ENCODE results near the gene MTX1. TPM values are rescaled to one million over a fixed set of nuclear protein-coding genes. Genes with fewer than 3 reads are reported as not detected.
"Not testable (repeated sequence)": the region's sequence is repeated elsewhere in the genome, so short reads cannot be mapped to it uniquely, and the experiment has no call there.

Gene MTX1
- total RNA-seq, 1 donor from 2014 or later = 36.1 TPM

GRCh38 chr1:155188268-155188667 is 20.2 kb upstream of the MTX1 start:
- no peak for DNase-seq (ENCODE audit: low read depth in 2 of 2)

DNA sequence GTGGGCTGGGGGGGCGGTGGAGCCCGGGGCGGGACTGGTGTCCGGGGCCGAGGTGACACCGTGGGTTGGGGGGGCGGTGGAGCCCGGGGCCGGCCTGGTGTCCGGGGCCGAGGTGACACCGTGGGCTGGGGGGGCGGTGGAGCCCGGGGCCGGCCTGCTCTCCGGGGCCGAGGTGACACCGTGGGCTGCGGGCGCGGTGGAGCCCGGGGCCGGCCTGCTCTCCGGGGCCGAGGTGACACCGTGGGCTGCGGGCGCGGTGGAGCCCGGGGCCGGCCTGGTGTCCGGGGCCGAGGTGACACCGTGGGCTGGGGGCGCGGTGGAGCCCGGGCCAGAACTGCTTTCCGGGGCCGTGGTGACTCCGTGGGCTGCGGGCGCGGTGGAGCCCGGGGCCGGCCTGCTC is 18.6 kb upstream of the MTX1 start:
- DNase-seq (ENCODE audit: low read depth in 2 of 2) = not testable (repeated sequence)

DNA sequence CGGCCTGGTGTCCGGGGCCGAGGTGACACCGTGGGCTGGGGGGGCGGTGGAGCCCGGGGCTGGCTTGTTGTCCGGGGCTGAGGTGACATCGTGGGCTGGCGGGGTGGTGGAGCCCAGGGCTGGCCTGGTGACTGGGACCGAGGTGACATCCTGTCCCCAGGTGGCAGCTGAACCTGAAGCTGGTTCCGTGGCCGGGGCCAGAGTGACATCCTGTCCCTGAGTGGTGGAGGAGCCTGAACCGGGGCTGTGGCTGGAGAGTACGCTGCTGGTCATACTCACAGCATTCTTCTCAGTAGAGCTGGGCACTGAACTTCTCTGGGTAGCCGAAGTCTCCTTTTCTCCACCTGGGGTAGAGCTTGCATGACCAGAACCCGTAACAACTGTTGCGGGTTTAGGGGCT is 16.6 kb upstream of the MTX1 start:
- no peak for DNase-seq (ENCODE audit: low read depth in 2 of 2)

DNA sequence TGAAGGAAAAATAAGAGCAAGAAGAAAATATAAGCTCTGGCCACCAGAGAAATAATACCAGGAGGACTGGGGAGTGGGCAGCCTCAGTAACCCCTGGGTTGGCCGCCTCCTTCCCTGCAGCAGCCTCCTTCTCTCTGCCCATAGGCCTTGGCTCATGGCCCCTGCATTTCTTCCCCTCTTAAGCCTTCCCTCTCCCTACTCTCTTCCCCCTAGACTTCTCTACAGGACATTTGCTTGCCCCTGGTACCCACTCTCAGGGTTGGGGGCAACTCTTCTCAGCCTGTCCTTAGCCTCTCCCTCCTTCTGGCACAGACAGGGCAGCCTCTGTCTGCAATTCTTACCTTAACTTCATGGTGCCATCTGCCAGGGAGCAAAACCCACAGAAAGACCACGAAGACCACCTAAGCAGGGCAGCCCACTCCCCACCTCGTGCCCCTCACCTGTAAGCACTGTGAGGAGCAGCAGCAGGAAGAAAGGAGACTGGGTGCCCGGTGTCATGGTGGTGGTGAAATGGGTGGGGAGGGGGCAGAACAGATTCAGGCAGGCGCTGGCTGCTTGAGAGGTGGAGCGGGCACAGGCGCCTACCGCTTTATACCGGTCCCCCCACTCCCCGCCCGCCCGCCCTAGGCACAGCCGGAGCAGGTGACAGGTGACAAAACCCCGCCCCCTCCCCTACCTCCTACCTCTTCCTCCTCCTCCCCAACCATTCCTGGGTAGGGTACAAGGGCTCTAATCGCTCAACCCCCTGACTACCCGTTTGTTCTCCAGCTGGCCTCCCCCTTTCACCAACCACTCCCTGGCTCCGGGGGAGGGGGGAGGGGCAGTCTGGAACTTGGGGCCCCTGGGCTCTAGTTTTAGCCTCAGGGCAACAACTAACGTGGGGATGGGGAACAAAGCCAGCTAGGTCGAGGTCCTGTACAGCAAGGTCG is 15.9 kb upstream of the MTX1 start:
- no peak for DNase-seq (ENCODE audit: low read depth in 2 of 2)

DNA sequence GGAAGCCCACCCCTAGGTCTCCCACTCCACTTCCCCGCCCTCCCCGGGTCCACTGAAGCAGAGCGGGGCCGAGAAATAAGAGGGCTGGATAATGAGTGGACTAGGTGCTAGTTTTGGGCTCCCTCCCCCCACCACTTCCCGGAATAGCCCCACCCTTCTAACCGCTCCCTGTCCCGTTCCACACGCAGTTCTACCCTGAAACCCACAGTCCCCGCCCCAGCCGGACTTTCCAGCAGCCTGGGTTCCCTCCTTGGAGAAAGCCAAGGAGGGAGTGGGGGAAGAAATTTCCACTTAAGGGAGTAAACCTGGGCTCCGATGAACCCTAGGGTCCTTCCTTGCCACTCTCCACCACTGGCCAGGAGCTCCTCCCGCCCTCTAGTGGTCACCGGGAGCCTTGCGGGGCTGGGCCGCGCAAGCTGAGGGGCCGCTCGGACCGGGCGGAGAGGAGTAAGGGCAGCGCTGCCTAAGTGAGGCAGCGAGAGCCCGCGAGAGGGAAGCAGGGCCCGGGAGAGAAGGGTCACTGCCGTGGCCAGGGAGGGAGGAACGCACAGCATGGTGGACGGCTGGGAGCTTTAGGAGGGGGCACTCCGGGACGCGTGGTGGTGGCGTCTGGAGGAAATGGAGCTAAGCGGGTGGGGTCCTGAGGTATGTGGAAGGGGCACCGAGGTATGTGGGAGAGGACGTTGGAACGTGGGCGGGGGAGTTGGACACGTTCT is 15.1 kb upstream of the MTX1 start:
- peak; percentile 58 to 85 for DNase-seq (ENCODE audit: low read depth in 2 of 2)

GRCh38 chr1:155193991-155194240 is 14.6 kb upstream of the MTX1 start:
- DNase-seq (ENCODE audit: low read depth in 2 of 2) = not testable (repeated sequence)

DNA sequence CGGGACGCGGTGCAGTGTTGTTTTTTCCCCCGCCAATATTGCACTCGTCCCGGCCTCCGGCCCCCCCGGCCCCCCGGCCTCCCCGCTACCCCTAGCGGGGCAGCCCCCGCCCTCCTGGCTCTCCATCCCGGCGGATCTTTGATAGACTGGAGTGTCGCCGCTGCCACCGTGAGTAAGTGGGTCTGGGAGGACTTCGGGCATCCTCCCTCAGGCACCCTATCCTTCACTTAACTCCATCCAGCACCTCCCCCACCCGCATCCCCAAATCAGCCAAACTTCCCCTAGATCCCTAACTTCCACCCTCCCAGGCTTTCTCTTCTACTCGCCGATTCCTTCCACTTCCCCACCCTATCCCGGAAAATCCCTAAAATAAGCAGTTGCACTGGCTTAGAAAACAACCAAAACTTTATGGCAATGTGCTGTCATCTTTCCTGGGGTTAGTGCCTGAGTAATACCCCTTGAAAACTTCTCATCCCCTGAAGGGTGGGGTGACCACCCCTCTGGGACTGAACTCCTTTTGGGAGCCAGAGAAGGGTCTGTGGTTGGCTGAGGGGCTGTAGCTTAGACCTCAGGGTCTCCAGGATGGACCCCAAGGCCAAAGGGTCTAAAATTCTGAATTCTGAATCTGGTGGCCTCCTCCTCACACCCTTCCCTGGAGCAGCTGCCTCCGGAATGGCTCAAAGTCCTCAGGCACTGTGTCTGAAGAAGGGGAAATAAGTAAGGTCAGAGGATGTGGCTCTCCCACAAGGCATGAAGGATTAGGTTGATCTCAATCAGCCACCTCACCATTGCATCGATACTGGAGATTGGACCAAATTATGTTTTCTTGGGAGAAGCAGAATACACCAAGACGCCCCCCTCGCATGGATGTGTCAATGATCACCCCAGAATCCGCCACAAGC is 13.0 kb upstream of the MTX1 start:
- no peak for DNase-seq (ENCODE audit: low read depth in 2 of 2)

DNA sequence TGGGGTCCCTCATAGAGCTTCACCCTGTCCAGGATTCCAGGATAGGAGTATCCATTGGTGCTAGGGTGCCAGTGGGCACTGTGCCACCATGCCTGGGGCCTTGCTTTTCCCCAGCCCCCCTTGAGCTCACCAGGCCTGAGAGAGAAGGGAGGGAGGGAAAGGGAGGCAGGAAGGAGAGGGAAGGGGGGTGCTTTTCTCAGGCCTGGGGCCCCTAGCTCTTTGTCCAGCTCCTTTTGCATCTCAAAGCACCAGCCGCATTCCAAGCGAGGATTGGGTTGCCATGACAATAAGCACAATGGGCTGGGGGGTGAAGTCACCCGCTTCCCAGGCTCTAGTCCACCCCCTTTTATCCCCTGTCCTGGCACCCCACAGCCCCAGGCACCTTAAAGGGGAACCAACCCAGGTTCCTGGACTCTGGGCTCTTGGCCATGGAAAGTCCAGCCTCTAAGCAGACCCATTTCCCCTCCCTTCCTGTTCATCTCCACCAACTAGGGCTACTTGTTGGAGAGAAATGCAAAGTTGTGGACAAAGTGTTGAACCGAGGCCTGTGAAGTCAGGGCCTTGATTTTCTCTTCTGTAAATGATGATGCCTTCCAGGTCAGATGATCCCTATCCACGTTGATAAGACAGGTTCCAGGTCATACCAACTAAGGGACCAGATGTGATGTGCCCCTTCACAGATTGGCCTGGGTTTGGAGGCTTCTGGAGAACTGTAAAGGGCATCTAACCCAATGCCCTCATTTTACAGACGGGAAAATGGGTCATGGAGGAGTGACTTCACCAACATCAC is 12.2 kb upstream of the MTX1 start:
- no peak for DNase-seq (ENCODE audit: low read depth in 2 of 2)

DNA sequence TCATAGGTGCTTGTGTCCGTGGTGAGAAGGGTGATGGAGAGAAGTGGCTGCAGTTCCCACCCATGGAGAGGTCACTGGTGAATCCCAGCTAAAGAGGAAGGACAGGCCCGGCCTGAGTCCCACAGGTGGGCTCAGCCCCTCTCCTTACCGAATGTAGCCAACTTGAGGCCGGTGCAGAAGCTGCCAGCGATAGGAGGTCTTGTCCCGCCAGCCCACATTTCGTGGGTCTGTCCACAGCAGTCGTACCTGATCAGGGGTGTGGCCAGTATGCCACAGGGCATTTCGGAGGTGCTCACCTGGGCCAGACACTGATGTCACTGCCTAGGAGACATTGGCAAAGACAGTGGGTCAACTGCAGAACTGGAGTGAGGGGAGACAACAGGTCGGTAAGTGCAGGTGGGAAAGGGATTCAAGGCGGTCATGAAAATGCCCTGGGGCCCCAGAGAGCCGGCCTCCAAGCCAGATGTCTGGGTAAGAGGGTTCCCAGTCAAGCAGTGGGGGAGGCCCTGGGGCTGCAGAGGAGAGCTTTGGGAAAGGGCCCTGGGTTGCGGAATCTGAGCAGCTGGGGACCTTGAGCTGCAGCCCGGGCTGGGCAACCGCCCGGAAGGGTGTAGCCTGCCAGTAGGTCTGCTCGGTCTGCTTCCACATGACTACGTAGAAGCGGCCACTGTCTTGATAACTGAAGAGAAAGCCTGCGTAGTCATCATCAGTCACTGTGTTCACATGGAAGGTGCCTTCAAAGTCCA is 11.4 kb upstream of the MTX1 start:
- no peak for DNase-seq (ENCODE audit: low read depth in 2 of 2)

- no peak for DNase-seq (ENCODE audit: low read depth in 2 of 2)
These were observed 10.5 kb upstream of the MTX1 start for GRCh38 chr1:155197901-155198546.

GRCh38 chr1:155198547-155198906 is 10.0 kb upstream of the MTX1 start:
- DNase-seq (ENCODE audit: low read depth in 2 of 2) = no peak

- DNase-seq (ENCODE audit: low read depth in 2 of 2) = no peak
These were observed 8.7 kb upstream of the MTX1 start for GRCh38 chr1:155199792-155200191.

DNA sequence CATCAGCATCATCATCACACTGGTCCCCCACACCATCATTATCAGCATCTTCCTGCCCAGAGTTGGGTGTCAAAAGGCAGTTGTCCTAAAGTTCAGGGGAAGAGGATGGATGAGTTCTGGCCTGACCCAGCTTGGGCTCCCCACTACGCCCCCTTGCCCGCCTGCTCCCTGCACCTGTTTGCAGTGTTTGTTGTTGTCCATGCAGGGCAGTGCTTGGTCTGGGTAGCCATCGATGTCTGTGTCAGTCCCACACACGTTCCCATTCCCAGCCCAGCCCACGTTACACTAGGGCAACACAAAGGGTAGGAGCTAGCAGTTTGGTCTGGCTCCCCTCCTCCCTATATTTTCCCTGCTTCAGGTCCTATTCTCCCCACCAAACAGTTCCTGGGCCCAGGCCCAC is 7.6 kb upstream of the MTX1 start:
- no peak for DNase-seq (ENCODE audit: low read depth in 2 of 2)

GRCh38 chr1:155202198-155202597 is 6.3 kb upstream of the MTX1 start:
- DNase-seq (ENCODE audit: low read depth in 2 of 2) = no peak

GRCh38 chr1:155202731-155203515 is 5.6 kb upstream of the MTX1 start:
- no peak for DNase-seq (ENCODE audit: low read depth in 2 of 2)

DNA sequence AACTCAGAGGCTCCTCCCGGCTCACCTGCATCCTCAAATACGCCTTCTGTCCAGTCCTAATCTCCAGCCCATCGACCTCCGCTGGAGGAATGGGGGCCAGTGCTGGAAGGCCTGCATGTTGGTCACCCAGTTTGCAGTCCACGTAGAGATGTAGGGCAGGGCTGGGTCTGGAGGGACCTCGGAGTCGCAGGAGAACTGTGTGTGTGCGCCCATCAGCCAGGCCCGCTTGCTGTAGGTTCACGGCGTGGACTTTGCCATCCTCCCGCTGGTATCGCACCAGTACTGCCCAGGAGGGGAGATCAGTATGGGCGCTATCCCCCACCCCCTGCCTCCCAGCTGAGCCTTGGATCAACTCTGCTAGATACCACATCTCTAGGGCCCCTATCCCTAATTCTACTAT is 3.5 kb upstream of the MTX1 start:
- no peak for DNase-seq (ENCODE audit: low read depth in 2 of 2)

- no peak for DNase-seq (ENCODE audit: low read depth in 2 of 2)
These were observed 2.4 kb upstream of the MTX1 start for GRCh38 chr1:155205969-155206593.

GRCh38 chr1:155206891-155207805 is 1.3 kb upstream of the MTX1 start:
- peak; percentile 74 to 84 for DNase-seq (ENCODE audit: low read depth in 2 of 2)
